HG02981 (cell line): ENCODE measurements around the gene CREBRF.
"Not testable (repeated sequence)": the region's sequence is repeated elsewhere in the genome, so short reads cannot be mapped to it uniquely, and the experiment has no call there.

Experiments
- ATAC-seq: cut with Tn5 transposase; IDR thresholded peaks from one replicate; pipeline ENCODE4 v1.9.1; 2021; ENCODE audit warnings: mild to moderate bottlenecking, moderate library complexity; ENCODE audit not compliant: unreplicated experiment

CREBRF gene

DNA sequence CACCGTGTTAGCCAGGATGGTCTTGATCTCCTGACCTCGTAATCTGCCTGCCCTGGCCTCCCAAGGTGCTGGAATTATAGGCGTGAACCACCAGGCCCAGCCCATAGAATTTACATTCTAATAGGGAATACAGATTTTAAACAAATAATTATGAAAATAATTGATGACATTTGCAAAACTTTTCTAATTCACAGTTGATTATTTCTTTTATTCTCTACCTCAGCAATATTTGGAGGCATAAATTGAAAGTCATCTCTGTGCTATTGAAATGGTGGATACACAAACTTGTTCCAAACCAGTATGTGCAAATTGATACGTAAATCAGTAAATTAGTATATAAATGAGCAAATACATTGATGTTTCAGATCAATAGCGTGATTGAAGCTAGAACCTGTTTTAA is 96.4 kb downstream of the CREBRF start:
- no peak for ATAC-seq

GRCh38 chr5:173153842-173154241 is 97.7 kb downstream of the CREBRF start:
- ATAC-seq, result no peak

DNA sequence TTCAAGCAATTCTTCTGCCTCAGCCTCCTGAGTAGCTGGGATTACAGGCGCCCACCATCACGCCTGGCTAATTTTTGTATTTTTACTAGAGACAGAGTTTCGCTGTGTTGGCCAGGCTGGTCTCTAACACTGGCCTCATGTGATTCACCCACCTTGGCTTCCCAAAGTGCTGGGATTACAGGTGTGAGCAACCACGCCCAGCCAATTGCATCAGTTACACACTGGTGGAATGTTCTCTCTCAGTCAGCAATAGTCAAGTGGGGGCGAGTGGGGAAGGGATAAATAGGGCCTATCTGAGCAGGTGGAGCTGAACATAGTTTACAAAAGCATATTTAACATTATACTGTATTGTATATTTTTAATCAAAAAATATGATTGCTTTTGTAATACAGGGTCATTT is 98.5 kb downstream of the CREBRF start:
- ATAC-seq, result not testable (repeated sequence)

DNA sequence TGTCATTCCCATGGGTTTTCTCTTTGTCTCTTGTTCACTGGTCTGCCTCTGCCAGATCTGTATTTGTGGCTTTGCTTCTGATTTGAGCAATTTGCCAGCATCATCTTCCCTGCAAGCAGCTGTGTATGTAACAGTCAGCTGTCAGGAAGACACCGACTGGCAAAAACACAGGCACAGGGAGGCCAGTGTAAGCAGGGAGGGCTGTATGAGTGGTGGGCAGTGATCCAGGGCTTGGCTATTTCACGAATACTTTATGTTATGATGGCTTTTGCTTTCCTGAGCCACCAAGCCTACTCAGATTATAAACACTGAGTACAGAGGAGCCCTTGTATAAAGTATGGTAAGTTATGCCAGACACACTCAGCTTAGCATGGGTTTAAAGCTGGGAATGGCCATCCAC is 99.8 kb downstream of the CREBRF start:
- ATAC-seq, result no peak

DNA sequence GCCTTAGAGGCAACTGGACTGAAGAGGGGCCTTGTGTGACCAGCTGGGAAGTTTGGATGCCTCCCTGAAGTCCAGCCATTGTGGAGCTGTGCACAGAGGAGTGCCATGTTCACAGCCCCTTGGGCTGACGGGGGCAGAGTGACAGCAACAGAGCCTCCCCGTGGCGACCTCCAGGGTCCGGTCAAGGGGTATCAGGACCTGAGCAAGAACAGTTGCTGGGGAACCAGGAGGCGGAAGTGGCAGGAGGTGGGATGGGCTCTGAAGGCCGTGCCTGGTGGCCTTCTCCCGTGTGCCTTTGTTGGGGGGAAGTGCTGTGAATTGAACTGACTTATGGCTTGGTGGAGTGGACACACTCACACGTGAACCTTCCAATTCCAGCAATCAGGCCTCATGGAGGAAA is 102.2 kb downstream of the CREBRF start:
- no peak for ATAC-seq

DNA sequence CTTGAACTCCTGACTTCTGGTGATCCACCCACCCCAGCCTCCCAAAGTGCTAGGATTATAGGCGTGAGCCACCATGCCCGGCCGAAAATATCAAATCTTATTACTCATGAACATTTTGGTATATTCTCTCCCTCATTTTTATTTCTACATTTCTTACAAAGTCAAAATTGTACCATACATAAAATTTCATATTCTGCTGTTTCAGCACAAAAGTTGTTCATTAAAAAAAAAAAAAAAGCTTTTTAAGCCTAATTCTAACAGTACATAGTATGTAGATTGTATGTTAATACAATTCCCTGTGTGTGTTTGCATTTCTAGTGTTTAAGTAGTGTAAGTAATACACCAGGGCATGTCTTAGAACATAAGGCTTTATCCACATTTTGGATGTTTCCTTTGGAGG is 103.1 kb downstream of the CREBRF start:
- no peak for ATAC-seq

GRCh38 chr5:173161148-173161547 is 105.0 kb downstream of the CREBRF start:
- no peak for ATAC-seq

DNA sequence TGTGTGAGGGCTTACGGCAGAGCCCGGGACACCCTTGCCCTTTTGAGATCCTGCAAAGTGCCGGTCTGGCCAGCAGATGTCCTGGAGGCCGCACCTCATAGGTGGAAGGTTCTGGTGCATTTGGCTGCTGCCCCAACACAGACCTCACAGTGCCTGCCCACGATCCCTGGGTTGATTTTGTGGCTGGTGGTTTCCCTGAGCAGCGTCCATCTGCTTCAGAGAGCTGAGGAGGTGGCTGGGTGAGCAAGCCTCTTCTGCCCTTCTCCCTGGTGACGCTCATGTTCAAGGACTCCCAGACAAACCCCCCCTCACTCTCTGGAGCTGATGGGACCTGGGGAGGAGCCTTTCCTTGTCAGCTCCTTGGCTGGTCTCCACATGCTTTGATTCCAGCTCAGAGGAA is 107.1 kb downstream of the CREBRF start:
- no peak for ATAC-seq

DNA sequence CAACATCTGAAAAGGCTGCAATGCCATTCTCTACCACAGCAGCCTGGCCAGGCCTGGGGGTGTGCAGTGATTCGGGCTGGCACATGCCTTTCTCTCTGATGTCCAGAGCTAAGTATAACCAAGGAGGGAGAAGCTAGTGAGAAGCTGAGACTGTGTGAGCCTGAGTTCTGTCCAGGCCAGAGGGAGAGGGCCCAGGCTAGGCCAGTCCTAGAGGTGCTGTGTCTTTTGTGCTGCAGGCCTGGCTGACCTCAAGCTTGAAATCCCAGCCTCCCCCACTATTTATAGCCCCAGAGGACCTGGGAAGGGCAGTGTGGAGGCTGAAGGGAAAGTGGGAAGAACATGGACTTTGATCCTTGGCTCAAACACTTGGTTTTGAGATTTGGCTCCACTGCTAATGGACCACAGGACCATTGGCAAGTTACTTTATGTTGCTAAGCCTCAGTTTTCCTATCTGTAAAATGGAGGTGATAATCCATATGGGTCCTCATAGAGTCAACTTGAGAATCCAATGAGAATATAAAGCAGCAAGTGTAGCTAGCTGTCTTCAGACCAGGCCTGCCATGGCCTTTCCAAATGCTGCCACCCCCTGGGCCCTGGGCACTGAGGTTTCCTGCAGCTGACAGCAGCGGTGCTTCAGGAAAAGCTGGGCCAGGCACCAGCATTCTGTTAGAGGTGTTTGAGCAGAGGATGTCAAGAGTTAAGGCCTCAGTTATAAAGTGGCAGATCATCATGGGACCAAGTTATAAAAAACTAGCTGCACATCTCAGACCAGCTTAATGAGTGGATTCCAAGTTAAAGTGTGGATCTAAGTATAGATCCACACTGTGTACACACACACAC is 109.2 kb downstream of the CREBRF start:
- no peak for ATAC-seq

DNA sequence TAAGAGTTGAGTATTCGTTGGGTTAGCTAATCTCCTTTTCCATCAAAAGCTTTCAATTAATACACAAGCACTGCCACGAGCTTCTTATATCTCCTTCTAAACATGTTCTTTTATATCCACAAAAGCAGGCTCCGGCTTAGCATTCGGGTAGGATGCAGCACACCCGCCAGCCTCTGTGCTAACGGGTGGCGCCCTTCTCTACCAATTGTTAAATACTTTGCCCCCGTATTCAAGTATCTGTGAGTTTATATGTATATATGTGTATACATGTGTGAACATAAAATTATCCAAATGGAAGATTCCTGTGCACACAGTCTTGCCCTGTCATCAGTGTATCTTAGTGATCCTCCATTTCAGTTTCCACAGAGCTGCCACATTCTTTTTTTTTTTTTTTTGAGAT is 116.0 kb downstream of the CREBRF start:
- no peak for ATAC-seq

DNA sequence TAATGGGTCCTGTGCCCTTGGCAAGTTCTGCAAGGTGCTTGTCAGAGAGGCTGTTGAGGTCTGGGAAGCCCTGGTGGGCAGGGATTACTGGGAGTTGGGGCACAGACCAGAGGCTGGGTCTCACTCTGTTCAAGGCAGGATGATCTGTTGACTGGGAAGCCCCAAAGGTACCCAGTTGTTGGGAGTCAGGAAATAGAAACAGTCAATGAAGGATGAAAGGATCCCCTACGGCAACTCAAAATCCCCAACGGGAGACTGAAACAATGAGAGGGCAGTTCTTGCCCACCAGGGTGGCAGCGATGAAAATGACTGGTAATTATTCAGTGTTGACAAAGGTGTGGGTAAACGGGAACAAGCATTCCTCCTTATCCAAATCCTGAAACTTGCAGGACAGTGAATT is 119.4 kb downstream of the CREBRF start:
- ATAC-seq, result no peak

DNA sequence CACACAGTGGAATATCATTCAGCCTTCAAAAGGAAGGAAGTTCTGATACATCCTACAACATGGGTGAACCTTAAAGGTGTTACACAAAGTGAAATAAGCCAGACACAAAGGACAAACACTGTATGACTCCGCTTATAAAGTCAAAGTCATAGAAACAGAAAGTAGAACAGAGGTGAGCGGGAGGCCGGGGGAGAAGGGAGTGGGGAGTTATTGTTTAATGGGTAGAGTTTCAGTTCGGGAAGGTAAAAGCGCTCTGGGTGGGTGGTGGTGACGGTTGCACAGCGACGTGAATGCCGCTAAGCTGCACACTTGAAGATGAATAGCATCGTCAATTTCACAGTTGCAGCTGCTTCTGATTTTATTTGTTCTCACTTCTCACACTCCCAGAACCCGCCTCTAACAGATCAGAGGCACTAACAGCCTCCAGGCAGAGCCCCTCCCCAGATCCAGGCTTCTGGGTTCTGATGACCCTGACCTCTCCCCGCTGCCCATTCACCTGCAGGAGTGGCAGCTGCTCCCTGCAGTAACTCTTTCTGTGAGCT is 122.3 kb downstream of the CREBRF start:
- no peak for ATAC-seq

GRCh38 chr5:173180331-173180730 is 124.2 kb downstream of the CREBRF start:
- no peak for ATAC-seq

GRCh38 chr5:173187054-173187743 is 131.0 kb downstream of the CREBRF start:
- ATAC-seq, result no peak

- ATAC-seq, result no peak
Observed at GRCh38 chr5:173188280-173188679, 132.1 kb downstream of the CREBRF start.
